HG03095 (cell line): ENCODE results near the gene FBXW5.
A peak's percentile ranks its signal among the peaks of the same experiment; 100 is the strongest.

Experiments
- ATAC-seq: cut with Tn5 transposase; IDR thresholded peaks from one replicate; pipeline ENCODE4 v1.9.1; 2021; ENCODE audit warnings: moderate library complexity; ENCODE audit not compliant: unreplicated experiment

Gene FBXW5

GRCh38 chr9:136949817-136950655 lies 5.5 kb upstream of the FBXW5 start:
- ATAC-seq = peak; percentile 65

- no peak for ATAC-seq
Measured at GRCh38 chr9:136949239-136949816, 4.8 kb upstream of the FBXW5 start.

DNA sequence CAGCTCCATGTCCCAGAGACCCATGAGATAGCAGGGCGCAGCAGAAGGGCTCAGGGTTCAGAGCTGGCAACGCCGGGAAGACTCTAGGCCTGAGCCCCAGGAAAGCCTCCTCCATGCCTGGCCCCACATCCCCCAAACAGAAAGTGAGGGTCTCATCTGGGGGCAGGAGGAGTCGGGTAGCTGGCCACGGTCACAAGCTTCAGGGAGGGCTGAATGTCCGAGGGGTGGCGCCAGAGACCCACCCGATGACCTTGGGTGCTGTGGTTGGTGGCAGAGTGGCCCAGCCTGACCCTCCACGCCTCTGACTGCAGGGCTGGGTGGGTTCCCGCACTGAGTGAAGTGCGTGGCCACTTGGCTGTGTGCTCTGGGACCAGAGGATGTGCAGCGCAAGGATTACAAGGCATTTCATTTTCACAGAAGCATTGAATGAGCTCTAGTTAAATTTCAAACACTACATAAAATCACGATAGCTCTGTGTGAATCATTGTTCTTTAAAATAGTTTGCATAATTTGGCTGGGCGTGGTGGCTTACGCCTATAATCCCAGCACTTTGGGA lies 3.5 kb upstream of the FBXW5 start:
- ATAC-seq = no peak

DNA sequence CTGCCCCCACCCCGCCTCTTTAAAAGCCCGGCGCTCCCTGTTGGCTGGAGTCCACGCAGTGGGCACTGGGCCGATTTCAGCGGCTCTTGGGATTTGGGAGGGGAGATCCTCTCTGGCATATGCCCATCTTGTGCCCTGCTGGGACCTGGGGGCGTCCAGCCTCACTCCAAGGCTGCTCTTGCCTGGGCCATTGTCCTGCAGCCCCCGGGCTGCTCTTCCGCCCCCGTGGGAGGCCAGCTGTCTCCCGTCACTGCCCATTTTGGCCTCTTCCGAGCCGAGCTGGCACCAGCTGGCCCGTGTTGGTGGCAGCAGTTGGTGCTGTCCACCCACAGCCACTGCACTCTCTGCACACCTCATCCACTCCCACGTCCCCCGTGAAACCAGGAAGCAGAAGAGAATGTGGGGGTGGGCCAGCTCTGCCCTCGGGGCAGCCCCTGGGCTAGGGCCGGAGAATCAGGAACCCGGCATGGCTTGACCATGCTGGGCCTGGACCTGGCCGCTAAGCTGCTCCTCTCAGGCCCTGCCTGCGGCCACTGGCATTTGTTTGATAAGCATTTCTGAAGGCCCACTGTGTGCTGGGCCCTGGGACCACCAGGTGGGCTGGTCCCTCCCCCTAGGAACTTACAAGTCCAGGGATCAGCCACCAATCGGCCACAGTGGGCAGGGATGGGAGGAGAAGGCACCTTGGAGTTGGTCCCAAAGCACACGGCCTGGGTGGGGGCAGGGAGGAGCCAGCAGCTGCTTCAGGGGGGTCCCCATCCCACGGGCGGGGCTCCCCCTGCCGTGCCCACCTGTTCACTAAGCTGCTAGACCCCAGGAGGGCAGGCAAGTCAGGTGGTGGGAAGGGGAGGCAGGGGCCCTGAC lies 2.7 kb upstream of the FBXW5 start:
- no peak for ATAC-seq

GRCh38 chr9:136946228-136947027 lies 1.9 kb upstream of the FBXW5 start:
- no peak for ATAC-seq

- ATAC-seq = no peak
Measured at GRCh38 chr9:136945333-136946227, 1.0 kb upstream of the FBXW5 start.

GRCh38 chr9:136944212-136944518 lies 373 bp downstream of the FBXW5 start:
- ATAC-seq = peak; percentile 24

- ATAC-seq = peak; percentile 2
Measured at GRCh38 chr9:136943291-136944211, 987 bp downstream of the FBXW5 start.

- ATAC-seq = no peak
Measured at GRCh38 chr9:136942881-136943230, 1.7 kb downstream of the FBXW5 start.

DNA sequence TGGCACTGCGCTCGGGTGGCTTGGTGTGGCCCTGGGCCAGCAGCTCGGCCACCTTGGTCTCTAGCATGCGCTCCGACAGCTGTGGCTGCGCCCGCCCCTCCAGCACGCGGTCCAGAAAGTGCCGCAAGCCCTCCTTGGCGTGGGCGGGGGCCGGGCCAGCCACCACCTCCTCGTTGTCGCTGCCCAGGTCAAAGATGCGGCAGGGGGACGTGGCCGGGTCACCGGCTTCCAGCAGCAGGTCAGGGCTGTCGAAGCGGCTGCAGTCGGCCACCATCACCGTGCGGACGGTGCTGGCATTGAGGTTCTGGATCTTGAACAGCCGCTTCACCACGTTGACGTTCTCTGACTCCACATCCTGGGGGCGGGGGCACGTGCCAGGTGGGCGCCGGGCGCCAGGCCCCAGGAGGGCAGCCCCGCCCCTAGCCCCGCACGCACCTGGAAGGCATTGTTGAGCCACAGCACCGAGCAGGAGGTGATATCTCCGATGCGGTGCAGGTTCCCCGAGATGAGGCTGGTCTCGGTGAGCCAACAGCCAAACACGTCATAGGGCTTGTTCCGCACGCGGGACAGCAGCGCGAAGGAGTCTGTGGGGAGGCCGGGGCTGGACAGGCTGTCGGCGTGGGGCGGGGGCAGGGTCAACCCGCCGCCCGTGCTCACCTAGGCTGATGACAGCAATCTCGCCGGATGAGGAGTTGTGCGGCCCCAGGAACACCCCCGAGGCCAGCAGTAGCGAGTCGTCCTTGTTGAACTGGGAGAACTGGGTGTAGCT lies 2.2 kb downstream of the FBXW5 start:
- ATAC-seq = no peak

- ATAC-seq = no peak
Measured at GRCh38 chr9:136941231-136942111, 3.1 kb downstream of the FBXW5 start.

GRCh38 chr9:136940526-136941230 lies 3.9 kb downstream of the FBXW5 start:
- ATAC-seq = no peak

- ATAC-seq = no peak
Measured at GRCh38 chr9:136939996-136940525, 4.5 kb downstream of the FBXW5 start.

DNA sequence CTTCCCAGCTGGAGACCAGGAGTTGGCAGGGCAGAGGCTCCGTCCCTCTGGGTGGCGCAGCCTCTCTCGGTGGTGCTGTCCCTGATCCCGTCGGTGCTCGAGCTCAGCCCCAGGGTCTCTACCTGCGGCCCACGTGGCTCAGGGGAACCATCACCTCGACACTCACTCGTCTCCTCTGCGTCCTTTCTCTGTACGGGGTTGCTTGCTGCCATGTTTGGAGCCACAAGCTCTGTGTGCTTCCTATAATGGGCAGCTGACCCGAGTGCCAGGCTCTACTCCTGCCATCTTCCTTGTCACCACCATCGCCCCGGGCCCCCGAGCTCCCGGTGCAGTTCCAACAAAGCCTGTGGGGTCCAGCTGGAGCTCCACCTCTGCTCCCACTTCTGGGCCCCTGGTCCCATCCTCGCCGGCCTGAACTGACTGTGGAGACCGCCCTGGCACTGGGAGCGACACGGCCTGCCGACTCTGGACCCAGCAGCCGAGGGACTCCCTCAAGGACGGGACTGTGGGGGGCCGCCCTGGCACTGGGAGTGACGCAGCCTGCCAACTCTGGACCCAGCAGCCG lies 5.0 kb downstream of the FBXW5 start:
- no peak for ATAC-seq

- ATAC-seq = no peak
Measured at GRCh38 chr9:136937186-136938001, 7.1 kb downstream of the FBXW5 start.
